Astrocyte of the spinal cord (primary cell): ENCODE results near the gene NFXL1.

Experiments used
- DNase-seq: peaks from one replicate; pipeline ENCODE4 v3.0.0; 2011; ENCODE audit warnings: low read depth, low spot score
- H3K4me3 ChIP-seq: 2 replicates; pipeline ENCODE4 v1.5.1; 2011; ENCODE audit warnings: low read depth, mild to moderate bottlenecking, low read length, moderate library complexity
- CTCF ChIP-seq: IDR thresholded peaks from 2 replicates; pipeline ENCODE4 v1.5.1; 2012; ENCODE audit warnings: low read depth, mild to moderate bottlenecking, low read length, inconsistent platforms
- in situ Hi-C: cut with HindIII; loops from 2 replicates; pipeline ENCODE4 v1.10.0; 2017; ENCODE audit warnings: low sequenced_read_pairs

The NFXL1 gene

GRCh38 chr4:47837094-47837907 is 77.1 kb downstream of the NFXL1 start:
- peak; percentile 4 for TF ChIP-seq CTCF
- H3K4me3 ChIP-seq: peak overlapping the region; percentile 61
- in situ Hi-C loops: no loop called here
- DNase-seq: peak; percentile 37

- peak; percentile 84 for TF ChIP-seq CTCF
- H3K4me3 ChIP-seq: peak overlapping the region; percentile 61
- peak; percentile 84 for DNase-seq
- in situ Hi-C loops: no loop called here
These were observed 77.7 kb downstream of the NFXL1 start for GRCh38 chr4:47836641-47837093.

DNA sequence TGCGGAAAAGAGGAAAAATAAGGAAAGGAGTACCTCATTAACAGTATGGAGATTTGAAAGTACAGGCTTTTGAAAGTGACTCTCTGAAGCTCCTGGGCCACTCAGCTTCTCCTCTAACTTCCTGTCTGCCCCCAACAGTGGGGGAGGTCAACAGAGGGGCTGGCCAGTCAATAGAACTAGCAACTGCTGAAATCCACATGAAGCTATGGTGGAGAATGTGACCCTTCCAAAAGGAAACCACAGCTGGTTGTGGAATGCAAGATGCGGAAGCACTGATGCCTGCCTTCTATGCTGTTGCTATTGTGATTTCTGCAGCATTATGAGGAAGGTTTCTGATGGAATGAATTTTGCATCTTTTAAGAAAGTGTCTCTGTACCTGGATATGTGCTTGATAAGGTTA is 78.9 kb downstream of the NFXL1 start:
- TF ChIP-seq CTCF: no peak
- in situ Hi-C loops: no loop called here
- no peak overlapping the region for H3K4me3 ChIP-seq
- DNase-seq: peak; percentile 41

DNA sequence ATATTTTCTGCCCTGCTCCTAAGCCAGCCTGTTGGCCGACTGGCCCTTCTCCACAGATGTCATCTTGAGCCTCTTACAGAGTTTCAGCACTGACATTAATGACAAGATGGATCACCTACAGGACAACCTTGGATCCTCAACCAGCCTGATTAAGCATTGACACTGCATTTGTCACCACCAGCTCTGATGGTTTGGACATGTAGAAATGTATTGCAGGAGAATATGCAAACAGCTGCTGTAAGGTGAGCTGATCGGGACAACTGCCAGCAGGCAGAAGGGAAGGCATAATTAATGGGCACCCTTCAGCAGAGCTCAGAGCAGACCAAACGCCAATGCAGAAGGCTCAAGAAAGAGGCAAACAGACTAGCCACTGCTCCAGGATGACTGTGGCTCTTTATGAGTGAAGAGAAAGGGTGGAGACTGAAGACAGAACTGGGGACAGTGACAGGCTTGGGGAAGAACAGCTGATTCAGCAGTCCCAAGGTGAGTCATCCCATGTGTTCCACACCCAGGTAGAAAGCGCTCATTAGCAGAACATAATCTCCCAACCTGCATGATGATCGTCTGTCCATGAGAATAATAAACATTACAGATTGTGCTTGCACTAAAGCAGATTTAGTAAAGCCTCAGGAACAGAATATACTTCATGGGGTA is 83.2 kb downstream of the NFXL1 start:
- no peak for TF ChIP-seq CTCF
- DNase-seq: no peak
- in situ Hi-C loops: no loop called here
- no peak overlapping the region for H3K4me3 ChIP-seq

DNA sequence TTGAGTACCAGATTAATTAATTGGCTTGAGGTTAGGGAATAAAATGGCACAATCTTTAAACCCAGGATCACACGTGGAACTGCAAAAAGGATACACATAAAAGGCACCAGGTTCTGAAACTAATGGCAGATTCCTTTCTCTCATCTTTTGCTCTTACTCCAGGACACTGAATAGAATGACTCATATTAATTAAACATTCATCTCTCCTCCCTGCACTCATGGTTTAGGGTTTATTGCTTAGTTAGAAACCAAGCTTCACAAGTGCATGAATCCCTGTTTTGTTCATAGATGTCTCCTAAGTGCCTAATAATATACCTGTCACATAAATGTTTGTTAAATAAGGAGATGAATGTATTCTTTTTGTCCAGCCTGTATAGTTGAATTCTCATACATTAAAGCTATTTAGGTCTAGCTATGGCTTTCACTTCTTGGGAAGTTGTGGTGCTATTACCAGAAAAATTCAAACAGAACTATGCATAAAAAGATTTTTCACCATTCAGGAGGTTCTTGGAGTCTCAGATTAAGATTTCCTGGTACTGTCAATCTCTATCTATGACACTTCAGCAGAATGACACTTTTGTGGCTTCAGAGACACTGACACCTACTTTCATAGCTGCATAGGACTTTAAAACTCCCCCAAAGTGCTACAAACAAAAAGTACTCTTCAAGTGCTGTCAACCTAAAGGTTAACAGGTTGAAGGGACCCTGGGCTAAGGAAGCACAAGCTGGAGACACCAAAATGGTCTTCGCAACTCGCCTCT is 83.9 kb downstream of the NFXL1 start:
- no peak for DNase-seq
- no peak overlapping the region for H3K4me3 ChIP-seq
- in situ Hi-C loops: no loop called here
- TF ChIP-seq CTCF: no peak

GRCh38 chr4:47829438-47829837 is 84.9 kb downstream of the NFXL1 start:
- no peak for DNase-seq
- no peak for TF ChIP-seq CTCF
- in situ Hi-C loops: no loop called here
- H3K4me3 ChIP-seq: no peak overlapping the region
